HG03097 (cell line): ENCODE measurements around the gene KRTAP19-1.
"Not testable (repeated sequence)": the region's sequence is repeated elsewhere in the genome, so short reads cannot be mapped to it uniquely, and the experiment has no call there.

Source experiments
- ATAC-seq: cut with Tn5 transposase; IDR thresholded peaks from one replicate; pipeline ENCODE4 v1.9.1; 2021; ENCODE audit not compliant: unreplicated experiment, low FRiP score

Gene KRTAP19-1

DNA sequence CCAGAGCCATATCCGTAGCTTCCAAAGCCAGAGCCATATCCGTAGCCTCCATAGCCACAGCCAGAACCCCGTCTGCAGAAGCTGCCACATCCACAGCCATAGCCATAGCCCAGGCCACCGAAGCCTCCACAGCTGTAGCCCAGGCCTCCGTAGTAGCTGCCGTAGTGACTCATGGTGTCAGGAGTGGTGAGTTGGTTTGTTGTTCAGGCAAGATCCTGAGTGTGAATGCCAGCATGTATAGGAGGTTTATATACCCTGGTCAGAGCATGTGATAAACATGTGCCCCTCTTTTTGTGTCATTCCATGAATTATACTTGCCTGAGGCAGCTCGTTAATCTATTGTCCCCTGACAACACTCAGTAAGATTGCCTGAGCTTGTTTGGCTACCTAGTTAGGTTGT, at the start of gene KRTAP19-1:
TSS of gene KRTAP19-1 (minus strand) at position 223 of the 400 bp plus-strand sequence. CDS start at position 173, 50 bp downstream.
- no peak for ATAC-seq

- no peak for ATAC-seq
These were observed 38.7 kb upstream of the KRTAP19-1 start for GRCh38 chr21:30518876-30519275.

GRCh38 chr21:30515681-30516080, 35.5 kb upstream of the KRTAP19-1 start:
- ATAC-seq, result no peak

DNA sequence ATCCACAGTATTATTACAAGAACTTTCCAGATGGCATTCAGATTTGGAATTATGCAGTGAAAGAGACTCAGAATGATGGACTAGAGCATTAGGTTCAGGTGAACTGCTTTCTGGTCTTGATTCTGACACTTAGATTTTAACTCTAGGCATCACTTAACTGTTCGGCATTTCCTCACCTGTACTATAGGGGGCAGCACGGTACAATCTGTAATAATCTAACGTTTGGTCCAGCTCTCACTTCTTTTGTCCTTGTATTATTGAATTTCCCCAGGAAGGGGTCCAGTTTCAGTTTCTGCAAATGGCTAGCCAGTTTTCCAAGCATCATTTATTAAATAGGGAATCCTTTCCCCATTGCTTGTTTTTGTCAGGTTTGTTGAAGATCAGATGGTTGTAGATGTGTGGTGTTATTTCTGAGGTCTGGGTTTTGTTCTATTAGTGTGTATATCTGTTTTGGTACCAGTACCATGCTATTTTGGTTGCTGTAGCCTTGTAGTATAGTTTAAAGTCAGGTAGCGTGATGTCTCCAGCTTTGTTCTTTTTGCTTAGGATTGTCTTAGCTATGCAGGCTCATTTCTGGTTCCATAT, 25.5 kb upstream of the KRTAP19-1 start:
- not testable (repeated sequence) for ATAC-seq

DNA sequence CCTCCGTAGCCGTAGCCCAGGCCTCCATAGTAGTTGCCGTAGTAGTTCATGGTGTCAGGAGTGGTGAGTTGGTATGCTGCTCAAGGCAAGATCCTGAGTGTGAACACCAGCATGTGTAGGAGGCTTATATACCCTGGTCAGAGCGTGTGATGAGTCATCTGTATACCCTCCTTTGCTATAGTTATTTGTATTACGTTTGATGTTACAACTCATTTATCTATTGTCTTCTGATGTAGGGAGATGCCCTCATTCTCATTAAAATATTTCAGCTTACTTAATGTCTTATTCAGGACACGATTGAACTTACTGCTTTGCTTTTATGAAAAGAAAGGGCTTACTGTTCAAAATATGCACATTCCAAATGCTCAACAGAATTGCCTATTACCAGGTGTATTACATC, 21.9 kb upstream of the KRTAP19-1 start, which contains the start of gene KRTAP19-5:
TSS of gene KRTAP19-5 (minus strand) at position 101 of the 400 bp plus-strand sequence. CDS start at position 50, 51 bp downstream.
- no peak for ATAC-seq

DNA sequence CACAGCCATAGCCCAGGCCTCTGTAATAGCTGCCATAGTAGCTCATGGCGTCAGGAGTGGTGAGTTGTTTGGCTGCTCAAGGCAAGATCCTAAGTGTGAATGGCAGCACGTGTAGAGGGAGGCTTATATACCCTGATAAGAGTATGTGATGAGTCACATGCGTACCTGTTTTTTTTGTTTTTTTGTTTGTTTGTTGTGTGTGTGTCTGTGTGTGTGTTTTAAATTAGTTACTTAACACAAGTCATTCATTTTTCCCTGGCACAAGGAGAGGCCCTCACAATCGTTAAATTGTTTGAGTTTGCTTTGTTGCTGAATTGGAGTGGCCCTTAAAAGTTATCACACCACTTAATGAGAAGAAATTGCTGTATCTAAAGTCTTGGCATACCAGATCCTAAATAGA, 16.9 kb upstream of the KRTAP19-1 start, which contains the start of gene KRTAP19-4:
TSS of gene KRTAP19-4 (minus strand) at position 101 of the 400 bp plus-strand sequence. CDS start at position 46, 55 bp downstream.
- no peak for ATAC-seq

DNA sequence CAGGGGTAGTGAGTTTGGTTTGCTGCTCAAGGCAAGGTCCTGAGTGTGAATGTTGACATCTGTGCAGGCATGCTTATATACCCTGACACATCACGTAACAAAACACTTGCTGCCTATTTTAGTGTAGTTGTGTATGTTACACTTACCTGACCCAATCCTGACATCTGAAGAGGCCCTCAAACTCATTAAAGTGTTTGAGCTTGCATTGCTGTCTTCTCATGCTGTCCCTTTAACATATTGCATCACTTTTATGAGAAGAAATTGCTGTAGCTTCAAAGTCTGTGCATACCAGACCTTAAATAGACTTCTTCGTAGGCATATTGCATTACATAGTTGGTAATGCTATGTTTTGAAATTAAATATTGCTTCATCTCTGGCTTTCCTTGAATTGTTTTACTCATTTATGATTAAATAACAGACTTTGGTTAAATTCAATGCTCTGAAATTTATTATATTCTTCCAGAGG, 11.8 kb upstream of the KRTAP19-1 start, which contains the start of gene KRTAP19-3:
TSS of gene KRTAP19-3 (minus strand) at position 51 of the 466 bp plus-strand sequence. CDS start 56 bp downstream, outside the sequence.
- ATAC-seq, result no peak

DNA sequence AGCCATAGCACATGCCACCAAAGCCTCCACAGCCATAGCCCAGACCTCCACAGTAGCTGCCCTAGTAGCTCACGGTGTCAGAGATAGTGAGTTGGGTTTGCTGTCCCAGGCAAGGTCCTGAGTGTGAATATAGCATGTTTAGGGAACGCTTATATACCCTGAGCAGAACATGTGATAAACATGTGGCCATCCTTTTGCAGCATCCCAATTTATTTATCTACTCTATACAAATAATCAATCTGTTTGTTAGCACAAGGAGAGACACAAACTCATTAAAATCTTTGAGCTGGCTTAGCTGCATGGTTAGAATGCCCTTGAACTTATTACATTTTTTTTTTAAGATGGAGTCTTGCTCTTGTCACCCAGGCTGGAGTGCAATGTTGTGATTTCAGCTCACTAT, 7.2 kb upstream of the KRTAP19-1 start, which contains the start of gene KRTAP19-2:
TSS of gene KRTAP19-2 (minus strand) at position 101 of the 400 bp plus-strand sequence. CDS start at position 13, 88 bp downstream.
- ATAC-seq, result no peak

DNA sequence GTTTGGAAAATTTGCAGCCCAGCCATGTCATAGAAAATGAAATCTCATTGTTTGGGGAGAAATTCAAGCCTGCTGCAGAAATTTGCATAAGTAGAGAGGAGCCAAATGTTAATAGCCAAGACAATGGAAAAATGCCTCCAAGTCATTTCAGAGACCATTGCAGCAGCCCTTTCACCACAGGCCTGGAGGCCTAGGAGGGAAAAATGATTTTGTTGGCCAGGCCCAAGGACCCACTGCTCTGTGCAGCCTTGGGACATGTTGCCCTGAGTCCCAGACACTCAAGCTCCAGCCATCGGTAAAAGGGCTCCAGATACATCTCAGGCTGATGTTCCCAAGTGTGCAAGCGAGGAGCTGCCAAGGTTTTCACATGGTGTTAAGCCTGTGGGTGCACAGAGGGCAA, 6.0 kb upstream of the KRTAP19-1 start:
- no peak for ATAC-seq

DNA sequence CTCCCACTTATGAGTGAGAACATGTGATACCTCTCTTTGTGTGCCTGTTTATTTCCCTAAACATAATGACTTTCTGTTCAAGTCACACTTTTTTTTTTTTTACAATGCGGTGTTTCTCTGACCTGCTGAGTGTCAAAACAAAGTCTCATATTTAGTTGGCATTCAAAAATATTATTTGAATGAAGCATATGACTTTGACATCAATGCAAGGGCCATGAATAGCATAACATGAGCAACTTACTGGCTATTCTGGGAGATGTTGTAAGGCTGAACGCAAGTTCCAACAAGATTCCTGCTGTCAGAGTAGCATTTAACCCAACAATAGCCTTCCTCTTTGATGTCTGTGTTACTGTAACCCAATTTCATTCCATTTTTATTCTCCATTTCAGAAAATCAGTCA, 2.0 kb upstream of the KRTAP19-1 start:
- no peak for ATAC-seq

- no peak for ATAC-seq
These were observed 908 bp downstream of the KRTAP19-1 start for GRCh38 chr21:30479259-30479658.

- no peak for ATAC-seq
These were observed 2.2 kb downstream of the KRTAP19-1 start for GRCh38 chr21:30478004-30478403.

GRCh38 chr21:30468900-30469714, 11.1 kb downstream of the KRTAP19-1 start:
- no peak for ATAC-seq

DNA sequence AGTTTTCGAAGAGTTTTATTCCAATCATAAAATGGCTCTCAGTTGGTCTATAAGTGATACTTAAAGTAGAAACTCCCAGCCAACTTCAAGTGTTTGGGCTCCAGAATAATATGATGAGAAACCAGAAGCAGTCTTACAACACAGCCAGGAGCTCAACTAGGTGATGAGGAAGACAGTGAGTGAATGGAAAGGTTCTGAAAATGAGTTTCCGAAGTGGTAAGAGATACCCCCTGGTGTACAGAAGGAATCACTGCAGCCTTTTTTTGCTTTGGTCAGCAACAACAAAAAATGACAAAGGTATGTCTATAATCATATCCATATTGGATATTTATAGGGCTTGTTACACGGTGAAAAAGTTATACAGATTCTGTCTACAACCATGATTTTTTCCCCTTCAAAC, 16.5 kb downstream of the KRTAP19-1 start:
- no peak for ATAC-seq

- ATAC-seq, result no peak
These were observed 31.7 kb downstream of the KRTAP19-1 start for GRCh38 chr21:30448514-30448913.

DNA sequence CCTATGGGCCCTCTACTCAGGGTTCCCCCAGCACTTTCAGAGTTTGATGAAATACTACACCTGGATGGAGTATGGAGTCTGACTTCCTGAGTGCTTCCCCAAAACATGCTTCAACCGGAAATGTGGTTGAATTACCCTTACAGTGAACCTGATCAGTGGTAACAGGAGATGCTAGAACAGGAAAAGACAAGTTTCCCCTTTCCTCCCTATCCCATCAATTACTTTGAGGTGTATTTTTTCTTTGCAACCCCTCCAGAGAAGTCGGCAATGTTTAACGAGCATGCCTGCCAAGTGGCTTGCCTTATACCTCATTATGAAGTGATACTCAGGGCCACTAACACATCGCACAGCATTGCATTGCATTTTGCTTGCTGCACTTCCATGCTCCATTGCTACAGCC, 33.1 kb downstream of the KRTAP19-1 start:
- ATAC-seq, result no peak

DNA sequence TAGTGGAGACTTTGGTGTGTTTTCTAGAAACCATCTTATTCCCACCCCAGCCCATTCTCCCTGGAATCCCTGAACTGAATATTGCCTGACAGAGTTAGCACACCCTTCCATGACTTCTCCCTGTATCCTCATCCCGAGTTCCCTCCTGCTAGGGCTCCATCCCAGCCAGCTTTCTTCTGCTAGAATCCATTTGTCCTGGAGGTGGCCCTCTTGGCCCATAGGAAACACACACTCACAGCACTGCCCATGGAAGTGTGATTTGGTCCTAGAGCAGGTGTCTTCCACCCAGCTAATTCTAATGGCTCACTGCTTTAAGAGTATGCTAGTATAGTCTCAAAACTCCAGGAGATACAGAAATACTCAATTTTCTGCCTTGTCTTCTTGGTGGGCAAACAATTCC, 36.0 kb downstream of the KRTAP19-1 start:
- ATAC-seq, result no peak

DNA sequence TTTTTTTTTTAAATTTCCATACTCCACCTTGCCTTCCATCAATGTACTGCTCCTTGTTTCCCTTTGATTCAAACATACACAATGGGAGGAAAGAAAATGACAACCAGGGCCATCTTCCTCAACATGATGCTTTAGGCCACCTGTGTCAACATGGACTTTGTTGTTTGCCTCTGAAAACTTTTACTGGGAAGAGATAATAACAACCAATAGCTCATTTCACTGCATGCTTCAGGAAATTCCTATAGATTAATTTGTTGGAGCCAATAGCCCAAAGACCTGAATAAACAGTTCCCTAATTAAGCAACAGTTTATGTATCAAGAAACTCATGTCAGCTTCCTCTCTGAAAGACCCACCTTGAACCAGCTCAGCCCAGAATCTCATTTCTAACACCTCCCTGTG, 36.9 kb downstream of the KRTAP19-1 start:
- no peak for ATAC-seq

DNA sequence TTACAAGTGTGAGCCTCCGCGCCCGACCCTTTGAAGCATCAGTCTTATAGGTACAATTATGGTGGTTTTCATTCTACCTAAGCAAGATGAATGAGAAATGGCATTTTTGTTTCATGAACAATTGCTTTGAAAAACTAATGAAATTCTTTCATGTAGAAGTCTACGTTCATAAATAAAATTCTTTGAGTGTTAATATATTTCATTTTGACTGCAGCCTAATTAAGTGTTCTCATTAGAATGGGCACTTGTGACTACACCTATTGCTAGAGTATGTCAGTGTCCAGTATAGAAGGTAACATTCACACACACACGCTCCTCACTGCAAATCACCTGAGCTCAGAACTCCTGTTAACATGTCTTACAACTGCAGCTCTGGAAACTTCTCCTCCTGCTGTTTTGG, 40.2 kb downstream of the KRTAP19-1 start, which contains the start of gene KRTAP15-1:
TSS of gene KRTAP15-1 (plus strand) at position 301 of the 400 bp plus-strand sequence. CDS start at position 354, 53 bp downstream.
- no peak for ATAC-seq

DNA sequence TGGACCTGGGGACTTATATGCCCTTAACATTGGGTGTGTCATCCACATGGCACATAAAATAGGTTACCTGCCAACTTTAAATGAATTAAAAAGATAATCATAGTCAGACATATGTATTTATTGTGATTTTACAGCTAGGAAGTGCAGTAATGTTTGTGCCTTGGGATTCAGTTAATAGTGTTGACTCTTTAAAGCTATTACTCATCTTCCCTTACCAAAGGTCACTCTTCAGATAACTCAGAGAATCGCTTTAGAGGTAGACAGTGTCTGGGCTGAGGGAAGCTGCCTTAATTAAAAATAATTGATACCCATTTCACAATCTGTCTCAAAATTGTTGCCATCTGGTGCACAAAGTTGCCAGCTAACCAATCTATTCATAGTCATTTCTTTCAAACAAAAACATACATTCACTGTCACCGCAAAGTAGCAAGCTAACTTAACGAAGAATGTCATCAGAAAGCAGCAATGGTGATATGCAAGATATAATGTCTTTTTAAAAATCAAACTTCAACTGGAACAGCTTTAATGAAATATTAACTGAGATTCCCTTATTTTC, 43.1 kb downstream of the KRTAP19-1 start:
- no peak for ATAC-seq
